Measurements from ENCODE around the gene COBL.
A peak's percentile ranks its signal among the peaks of the same experiment; 100 is the strongest.

COBL gene

GRCh38 chr7:51082096-51082840 is 234.3 kb downstream of the COBL start:
- DNase-seq = no peak

- no peak for DNase-seq
Observed at GRCh38 chr7:51081270-51081890, 235.2 kb downstream of the COBL start.

DNA sequence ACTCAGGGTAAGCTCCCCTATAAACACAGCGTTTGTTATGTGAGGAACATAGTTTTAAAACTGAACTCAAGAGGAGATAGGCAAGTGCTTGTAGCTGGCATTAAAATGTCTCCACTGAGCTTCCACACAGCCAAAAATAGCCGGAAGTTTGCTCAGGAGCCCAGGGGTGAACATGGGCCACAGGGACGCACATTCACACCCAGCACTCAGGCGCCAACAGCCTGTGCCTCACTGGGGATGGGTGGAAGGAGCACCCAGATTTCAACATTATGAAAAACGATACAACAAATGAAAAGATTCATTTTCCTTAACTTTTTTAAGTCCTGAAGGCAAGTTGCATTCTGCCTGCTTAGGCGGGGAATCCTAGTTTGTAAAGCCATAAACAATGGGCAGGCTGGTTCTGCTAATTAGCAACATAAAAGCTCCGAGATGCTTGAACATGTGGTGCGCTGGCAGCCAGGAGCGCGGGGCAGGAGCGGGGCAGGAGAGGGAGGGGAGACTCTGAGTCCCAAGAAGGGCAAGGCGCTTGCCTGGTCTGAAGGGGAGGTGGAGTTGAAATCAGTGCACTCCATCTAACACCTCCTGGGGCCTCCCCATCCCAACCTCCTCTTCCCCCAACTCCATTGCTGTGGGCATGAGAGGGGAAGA is 235.9 kb downstream of the COBL start:
- peak in 13 of 58 donors; percentile 11 to 43 (median 28) for DNase-seq

- DNase-seq = no peak
Observed at GRCh38 chr7:51080216-51080615, 236.4 kb downstream of the COBL start.

- DNase-seq = no peak
Observed at GRCh38 chr7:51079494-51079893, 237.1 kb downstream of the COBL start.

DNA sequence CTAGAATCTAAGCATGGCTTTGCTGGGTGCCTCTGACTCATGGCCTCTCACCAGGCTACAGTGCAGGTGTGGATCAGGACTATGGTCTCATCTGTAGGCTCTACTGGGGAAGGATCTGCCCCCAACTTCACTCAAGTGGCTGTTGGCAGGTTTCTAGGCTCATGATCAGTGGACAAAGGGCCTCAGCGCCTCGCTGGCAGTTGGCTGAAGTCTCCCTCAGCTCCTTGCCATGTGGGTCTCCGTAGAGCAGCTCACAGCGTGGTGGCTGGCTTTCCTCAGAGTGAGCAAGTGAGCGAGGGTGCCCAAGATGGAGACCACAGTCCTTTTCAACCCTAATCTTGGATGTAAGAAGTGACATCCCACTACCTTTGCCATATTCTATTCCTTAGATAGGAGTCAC is 238.0 kb downstream of the COBL start:
- no peak for DNase-seq

GRCh38 chr7:51077987-51078370 is 238.6 kb downstream of the COBL start:
- DNase-seq = no peak

DNA sequence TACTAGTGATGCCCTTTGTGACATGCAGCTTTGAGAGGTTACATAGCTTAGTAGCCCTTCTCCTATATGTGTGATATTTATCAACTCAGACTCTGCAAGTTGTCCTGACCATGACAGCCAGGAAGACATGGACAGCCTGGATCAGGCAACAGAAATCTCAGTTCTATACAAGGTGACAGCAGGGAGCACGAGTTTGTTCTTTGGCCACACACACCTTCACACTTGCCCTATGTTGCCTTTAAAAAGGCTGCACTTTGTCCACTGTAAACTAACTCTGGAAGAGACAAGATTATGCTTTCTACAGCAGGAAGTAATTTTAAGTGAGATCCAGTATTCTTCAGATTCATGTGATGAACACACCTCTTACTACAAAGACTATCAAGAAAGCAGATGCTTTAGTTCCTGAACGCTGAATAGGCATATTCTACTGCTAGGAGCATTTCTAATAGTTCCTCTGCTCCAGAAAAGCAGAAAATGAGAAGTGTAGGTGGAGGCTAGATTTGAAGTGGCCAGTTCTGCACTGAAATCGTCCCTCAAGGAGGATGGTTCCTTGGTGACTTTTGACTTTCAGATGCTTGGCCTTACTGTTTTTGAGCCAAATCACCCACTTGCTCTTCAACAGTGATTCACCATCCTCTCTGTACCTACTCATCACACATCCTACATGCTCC is 239.2 kb downstream of the COBL start:
- DNase-seq = no peak

DNA sequence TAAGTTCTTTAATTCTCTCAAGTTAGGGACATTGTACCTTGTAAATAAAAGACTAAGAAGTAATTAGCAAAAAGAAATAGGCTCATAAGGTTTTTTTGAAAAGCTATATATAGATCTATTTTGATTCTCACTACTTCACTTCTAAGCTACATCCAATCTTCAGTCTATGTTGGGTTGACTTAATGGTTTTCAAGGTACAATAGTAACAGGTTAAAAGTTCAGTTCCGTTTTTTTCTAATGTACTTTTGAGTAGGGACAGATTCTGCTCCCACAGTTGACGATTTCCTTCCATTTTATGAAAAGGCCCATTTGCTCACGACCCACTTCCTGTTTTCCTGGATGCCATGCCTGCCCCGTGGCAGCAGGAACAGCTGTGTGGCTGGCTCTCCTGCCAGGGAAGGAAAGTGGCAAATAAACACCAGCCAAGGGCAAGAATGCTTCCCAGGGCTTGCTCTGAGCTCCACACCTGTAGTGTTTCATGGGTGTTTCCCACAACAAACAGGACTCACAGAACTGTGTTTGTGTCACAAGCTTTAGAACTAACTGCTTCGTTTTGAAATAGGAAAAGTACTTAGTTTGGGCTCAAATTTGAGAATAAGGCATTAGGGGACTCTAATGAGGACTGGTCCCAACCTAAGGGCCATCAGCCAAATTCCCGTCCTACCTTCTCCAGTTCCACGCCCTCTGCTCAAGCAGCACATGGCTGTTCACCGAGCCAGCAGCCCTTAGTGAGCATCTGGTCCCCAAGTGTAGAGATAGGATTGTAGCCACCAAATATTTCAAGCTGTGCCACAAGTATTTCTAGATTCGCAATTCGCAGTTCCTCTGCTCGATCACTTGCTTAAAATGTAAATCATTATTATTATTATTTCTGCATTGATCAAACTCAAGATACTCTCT is 240.7 kb downstream of the COBL start:
- no peak for DNase-seq

DNA sequence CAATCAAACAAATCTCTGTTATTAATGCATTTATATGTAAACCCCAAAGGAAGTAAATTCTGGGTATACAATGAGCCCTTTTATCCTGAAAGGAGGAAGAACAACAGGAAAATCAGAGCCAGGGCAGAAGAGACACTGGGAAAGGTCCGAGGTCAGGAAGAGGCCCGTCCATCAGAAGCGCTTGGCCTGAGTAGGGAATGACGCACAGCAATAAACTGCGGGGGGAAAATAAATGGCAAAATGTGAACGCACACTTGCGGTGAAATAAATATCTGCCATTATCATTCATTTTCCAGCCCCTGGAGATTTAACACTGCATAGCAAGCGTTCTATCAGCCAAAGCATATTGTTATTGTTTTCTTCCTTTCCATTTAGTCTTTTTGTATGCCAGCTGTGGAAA is 243.4 kb downstream of the COBL start:
- DNase-seq = no peak

DNA sequence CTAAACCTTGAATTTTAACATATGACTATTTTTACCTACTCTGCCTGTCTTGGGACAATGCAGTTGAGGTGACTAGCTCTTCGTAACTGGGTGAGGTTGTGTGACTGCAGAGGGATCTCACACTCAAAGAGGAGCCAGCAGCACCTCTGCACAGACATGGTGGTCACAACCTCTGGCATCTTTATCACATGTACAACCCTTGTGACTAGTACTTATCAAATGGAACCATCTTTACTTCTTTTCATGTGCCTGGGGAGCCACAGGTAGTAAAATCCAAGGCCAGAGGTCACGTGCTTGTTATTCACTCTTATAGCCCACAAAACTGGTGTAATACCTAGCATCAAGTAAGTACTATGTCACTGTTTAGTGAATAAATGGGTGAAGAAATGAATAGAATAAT is 244.3 kb downstream of the COBL start:
- DNase-seq = no peak

- no peak for DNase-seq
Observed at GRCh38 chr7:51071427-51071826, 245.2 kb downstream of the COBL start.

DNA sequence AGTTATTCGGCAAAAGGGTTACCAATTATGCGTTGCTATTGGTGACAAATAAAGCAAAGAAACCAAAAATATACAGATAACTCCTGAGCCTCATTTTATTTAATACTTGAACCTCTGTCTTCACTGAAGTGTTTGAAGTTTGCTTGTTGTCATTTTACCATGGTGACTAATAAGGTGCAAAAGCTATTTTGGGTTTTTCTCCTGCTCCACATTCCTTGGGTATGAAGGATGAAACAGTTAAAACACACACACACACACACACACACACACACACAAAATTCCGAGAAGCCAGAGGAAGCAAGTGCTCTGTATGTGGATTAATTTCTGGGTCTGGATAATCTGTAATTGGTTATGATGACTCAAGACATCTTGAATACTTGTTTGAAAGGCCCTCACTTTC is 246.5 kb downstream of the COBL start:
- DNase-seq = no peak

- DNase-seq = no peak
Observed at GRCh38 chr7:51069411-51070083, 247.1 kb downstream of the COBL start.

DNA sequence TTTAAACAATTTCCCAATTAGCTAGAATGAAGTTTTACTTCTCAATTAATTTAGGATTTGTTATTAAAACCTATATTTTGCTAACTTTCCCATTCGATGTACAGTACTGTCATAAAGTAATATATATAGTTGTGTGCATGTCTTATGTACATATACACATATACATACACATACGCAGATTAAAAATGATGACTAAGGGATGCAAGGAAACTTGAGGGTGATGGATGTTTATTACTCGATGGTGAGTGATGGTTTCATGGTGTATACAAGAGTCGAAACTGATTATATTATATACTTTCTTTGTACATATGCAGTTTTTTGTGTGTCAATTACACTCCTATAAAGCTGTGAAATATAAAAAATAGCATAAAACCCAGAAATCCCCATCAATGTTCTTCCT is 248.2 kb downstream of the COBL start:
- no peak for DNase-seq

DNA sequence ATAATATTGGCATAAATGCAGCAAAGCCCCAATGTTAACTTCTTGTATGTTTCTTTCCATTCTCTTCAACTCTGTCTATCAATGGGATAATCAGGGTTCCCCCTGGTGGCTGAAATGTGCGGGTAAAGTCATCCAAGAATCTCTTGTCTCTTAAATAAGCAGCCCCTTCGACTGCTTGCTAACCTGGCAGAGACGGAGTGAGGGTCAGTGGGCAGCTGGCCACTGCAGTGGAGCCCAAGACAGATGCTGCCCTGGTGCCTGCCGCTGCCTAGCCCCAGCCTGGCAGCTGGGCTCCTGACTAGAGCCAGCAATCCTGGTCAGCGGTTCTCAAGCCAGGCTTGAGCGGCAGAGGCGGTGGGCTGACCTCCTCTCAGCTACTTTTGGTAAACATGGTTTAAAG is 248.9 kb downstream of the COBL start:
- DNase-seq = peak in 34 of 58 donors; percentile 16 to 66 (median 42)

DNA sequence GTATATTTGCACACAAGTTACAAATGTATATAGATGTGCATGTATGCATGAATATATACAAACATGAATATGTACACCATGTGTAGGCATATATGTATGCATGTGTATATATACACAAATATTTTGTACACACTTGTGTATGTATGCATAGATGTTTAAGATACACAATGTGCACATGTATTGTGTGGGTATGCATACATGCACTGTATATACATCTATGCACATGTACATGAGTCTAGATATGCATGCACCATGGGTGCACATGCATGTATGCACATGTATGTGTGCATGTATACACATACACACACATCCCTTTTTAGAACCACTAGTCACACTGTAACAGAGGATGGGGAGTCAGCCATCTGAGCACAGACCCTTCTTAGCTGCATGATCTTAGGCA is 249.4 kb downstream of the COBL start:
- no peak for DNase-seq

GRCh38 chr7:51066405-51066882 is 250.2 kb downstream of the COBL start:
- DNase-seq = no peak

DNA sequence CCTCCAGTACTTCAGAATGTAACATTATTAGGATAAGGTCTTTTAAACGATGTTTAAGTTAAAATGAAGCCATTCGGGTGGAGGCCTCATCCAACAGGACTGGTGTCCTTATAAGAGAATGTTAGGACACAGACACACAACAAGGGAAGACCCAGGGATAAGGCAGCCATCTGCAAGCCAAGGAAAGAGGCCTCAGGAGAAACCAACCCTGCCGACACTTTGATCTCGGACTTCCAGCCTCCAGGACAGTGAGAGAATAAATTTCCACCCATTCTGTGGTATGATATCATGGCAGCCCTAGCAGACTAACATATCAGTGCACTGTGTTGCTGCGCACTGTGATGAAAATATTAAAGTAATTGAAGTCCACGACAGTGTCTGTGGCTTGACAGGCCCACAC is 250.8 kb downstream of the COBL start:
- DNase-seq = no peak

- no peak for DNase-seq
Observed at GRCh38 chr7:51064688-51065087, 251.9 kb downstream of the COBL start.
